Stimulated activated CD4-positive, alpha-beta T cell treated with anti-CD3 and anti-CD28 coated beads, Interleukin-2, amount 100 ng/mL, for 4 hours (primary cell): ENCODE measurements around the gene KCNJ8.
"Not testable (repeated sequence)": the region's sequence is repeated elsewhere in the genome, so short reads cannot be mapped to it uniquely, and the experiment has no call there.

Source experiments
- DNase-seq: peaks from one replicate; pipeline ENCODE4 v3.0.0-alpha.2; 2020; ENCODE audit warnings: low read depth

Gene KCNJ8

DNA sequence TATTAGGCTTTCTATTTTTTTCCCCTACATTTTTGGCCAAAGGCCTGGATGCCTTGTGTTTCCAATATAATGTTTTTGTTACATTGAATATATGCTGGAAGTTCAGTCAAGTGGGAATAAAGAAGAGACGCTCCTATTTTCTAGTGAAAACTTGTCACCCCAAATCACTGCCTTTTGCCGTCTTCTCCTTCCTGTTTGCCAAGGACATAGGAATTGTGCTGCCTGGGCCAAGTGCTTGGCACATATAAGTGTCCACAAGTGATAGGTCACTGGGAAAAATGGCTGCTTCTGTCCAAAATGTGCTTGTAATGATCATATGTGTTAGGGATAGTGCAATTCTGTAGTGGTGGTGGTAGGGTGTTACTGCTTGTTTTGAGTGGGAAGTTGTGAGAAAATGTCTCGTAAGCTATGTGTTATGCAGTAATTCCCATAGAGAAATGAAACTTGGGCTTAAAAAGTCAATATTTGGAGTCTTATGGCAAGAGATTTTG lies 11.6 kb upstream of the KCNJ8 start:
- no peak for DNase-seq

DNA sequence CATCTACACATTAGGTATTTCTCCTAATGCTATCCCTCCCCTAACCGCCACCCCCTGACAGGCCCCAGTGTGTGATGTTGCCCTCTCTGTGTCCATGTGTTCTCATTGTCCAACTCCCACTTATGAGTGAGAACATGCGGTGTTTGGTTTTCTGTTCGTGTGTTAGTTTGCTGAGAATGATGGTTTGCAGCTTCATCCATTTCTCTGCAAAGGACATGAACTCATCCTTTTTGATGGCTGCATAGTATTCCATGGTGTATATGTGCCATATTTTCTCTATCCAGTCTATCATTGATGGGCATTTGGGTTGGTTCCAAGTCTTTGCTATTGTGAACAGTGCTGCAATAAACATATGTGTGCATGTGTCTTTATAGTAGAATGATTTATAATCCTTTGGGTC lies 8.2 kb upstream of the KCNJ8 start:
- not testable (repeated sequence) for DNase-seq

DNA sequence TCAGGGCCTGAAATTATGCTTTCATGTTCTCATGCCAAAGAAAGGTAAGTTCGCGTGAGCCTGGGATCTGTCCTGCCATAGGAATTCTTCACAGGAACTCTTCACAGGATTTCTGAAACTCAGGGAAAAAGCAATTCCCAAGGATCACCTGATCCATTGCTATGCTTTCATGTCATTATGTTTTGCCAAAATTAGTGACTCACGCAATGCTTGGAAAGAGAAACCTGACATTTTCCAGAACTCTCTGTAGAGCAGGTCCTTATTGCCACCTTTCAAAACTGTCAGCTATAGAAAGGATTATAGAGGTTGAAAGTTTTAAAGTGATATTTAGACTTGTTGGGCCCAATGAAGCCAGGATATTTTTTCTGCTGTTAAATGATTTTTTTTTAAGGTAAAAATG lies 6.3 kb upstream of the KCNJ8 start:
- no peak for DNase-seq

DNA sequence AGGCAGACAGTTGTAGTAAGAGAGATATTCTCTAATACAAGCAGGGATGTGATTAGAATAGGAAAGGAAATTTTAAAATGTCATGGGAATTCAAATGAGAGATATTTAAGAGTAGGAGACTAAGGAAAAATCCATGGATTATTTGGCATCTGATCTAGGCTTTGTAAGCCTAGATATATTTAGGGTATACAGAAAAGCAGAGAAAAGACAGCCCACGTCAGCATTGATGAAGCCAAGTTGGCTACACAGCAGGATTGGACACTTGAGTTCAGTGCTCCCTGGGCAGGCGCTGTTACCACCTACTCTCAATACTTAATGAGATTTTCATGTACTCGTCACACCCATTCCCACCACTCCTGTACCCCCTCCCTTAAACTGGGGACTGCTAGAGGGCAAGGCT lies 1.7 kb upstream of the KCNJ8 start:
- no peak for DNase-seq

DNA sequence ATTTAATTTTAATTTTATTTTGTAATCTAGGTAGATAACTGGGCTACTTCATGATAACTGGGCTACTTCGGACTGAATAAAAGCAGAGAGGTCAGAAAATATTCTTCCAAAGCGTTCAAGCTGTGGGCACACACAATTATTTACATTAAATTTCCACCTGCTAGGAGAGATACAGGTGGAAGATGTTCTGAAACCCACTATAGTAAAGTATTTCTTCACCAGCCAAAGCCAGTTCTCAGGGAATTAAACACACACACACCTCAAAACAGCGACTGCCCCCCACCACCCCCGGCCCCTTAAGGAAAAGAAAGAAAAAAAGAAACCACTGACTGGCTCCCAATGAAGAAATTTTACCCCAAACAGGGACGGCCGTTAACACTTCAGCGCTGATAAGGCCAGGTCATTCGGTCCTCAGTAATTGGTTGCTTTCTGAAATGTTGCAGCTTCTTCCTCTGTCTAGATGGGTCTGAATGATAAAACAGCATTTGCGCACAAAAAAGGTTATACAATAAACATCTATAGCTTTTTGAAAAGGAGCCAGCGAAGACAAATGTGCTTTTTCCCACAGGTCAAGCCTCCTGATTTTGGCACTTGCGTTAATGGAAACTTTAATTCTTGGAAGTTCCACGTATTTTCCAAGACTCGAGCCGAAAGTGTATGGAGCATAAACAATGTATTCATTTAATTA lies 771 bp upstream of the KCNJ8 start:
- DNase-seq = no peak

DNA sequence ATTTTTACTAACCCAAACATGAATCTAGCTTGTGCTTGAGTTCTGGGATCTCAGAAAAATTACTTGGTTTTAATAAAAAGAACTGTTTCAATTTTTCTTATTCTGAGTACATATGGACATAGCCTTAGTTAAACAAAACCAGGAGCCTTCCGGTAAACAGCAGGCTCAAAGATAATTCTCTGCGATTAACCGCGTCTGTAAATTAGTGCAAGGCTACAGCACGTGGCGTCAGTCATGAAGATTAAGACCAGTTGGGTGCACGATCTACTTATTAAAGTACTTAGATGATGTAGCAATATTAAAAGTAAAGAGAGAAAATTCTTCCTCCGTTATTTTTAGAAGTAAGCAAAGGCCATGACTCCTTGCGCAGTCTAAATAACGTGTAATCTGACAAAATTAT lies 700 bp downstream of the KCNJ8 start:
- DNase-seq = no peak

DNA sequence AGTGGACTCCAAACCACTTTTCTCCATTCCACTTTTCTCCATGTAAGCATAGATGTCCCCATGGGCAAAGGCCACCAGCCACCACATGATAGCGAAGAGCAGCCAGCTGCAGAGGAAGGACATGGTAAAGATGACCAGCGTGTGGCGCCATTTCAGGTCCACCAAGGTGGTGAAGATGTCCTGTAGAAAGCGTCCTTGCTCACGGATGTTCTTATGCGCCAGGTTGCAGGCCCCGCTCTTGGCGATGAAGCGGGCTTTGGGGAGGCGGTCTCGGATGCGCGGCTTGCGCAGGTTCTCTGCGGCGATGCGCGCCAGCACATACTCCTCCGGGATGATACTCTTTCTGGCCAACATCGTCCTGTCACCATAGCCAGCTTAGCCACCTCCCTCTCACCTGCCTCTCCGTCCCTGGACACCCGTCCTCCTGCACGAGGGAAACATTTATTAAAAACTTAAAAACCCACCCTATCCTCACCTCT lies 1.2 kb downstream of the KCNJ8 start:
- DNase-seq = no peak

DNA sequence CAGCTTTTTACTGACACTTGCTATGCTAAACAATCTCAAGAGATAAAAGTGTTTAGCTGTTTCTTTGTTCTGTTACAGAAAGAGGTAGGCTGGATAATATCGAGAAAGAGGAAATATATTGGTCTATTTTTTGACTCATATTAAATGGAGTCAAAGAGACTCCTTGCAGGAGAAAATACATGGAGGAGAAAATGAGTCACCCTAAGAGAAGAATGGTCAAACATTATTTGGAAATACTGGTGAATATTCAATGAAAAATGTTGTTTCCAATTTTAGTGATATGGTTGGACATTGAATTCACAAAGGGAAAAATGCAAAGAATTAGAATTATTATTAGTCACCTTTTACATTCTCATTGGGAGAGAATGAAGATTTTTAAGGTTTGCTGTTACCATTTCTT lies 3.2 kb downstream of the KCNJ8 start:
- DNase-seq = no peak

DNA sequence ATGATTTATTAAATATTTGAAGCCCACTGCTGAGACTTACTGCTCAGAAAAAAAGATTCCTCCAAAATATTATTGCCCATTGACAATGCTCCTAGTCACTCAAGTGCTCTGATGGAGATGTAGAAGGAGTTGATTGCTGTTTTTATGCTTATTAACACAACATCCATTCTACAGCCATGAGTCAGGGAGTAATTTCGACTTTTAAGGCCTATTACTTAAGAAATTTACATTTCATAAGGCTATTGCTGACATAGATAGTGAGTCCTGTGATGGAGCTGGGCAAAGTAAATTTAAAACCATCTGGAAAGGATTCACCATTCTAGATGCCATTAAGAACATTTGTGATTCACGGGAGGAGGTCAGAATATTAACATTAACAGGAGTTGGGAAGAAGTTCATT lies 5.2 kb downstream of the KCNJ8 start:
- no peak for DNase-seq

DNA sequence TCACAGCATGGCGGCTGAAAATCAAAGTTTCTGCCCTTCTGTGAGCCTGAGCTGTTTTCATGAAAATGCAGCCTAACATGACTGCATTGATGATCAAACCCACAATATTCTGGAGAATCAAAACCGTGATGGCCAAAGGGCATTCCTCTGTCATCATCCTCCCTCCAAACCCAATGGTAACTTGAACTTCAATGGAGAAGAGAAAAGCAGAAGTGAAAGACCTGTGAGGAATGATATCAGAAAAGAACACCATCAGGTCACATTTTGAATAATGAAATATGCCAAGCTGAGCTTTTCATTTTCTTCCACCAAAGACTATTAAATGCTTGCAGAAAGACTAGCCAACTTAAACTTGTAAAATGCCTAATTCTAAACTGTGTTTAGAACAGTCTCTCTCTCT lies 8.1 kb downstream of the KCNJ8 start:
- DNase-seq = no peak

DNA sequence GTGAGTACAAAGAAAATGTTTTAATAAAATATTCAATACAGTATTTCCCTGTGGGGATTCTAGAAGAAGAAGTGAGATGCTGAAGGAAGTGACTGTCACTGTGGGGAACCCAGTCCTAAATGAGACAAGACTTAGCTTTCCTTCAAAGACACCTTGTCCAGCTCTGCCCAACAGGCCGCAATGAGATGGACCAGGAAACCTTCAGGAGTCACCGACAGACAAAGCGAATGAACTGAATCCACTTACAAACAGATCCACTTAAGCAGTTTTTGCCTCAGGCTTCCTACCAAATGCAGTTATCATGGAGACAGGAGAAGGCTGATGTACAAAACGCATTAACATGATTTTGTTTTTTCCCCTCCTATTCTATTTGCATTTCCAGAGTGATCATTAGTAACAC lies 9.6 kb downstream of the KCNJ8 start:
- DNase-seq = no peak

DNA sequence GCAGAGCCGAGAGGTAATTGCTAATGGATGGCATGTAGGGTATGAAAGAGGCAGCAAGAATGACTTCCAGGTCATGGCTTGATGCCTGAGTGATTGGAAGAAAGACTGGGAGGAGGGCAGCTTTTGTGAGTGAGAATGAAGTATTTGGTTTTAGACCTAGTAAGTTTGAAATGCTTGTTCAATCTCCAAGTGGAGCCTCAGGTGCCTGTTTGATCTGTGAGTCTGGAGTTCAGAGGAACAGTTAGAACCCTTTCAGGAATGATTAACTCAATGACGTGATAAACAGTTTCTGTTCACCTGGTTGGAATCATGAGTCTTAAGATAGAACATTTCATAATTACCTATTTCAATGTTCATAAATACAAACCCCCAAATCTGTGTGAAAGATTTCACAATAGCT lies 10.4 kb downstream of the KCNJ8 start:
- DNase-seq = no peak

DNA sequence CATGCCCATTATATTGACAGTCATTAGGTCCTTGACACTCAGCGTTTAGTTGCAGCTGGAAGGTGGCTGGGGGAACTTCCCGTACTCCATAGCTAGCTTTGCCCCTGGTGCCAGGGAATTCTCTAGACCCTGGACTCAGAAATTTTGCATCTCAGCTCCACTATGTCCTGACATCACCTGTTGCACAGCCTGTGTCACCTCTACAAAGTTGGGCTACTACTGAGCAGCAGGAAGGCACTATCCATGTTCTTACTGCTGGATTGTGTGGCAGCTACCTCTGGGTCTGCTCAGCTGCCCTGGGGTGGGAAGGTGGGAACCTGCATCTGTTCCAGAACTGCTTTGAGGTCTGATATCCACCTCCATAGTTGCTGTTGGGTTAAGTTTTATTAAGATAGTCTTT lies 11.0 kb downstream of the KCNJ8 start:
- no peak for DNase-seq

DNA sequence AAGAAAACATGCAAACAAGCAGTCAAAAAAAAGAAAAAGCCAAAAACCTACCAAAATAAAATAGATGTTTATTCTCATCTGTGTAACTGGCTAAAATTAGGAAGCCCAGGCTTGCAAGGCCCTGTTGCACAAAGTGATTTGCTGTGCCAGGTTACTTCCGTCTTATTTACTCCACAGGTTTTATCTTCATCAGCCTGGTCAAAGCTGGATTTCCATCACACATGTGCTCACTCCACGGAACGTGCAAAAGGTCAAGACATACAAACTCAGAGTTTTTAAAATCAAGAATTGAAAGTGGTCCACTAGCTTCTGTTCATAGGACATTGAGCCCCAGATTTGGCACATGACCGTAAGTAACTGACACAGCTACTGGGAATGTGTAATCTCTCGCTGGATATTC lies 14.8 kb downstream of the KCNJ8 start:
- no peak for DNase-seq

DNA sequence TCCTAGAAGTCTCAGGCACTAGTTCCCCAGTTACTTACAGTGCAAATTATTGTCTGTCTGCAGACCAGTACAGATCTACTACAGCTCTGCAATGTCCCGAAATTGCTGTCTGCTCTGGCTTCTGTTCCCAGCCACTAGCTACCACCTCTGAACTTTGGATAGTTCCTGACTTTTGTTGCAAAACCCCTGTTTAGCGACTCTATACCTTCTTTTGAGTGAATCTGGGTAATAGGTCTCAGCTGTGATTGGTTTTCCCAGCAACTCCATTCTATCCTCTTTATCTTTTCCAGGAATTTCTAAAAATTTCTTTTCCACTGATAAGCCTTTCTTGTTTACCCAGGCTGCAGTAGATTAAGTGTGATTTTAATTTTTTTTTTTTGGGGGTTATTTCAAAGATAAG lies 16.8 kb downstream of the KCNJ8 start:
- DNase-seq = no peak

DNA sequence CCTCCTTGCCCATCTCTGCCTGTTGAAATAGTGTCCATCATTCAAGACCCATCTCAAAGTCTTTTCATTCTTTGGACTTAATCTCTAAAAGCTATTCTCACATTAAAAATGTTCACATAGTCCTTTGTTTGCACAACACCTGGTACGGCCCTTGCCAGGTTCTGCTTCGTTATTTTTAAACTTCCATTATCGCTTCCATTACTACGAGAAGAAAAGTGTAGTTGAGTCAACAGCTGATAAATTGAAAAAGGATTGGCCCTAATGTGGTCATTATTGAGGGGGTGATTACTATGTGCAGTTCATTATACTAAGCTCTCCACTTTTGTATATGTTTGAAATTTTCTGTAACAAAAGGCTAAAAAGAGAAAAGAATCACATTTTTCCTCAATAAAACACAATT lies 17.8 kb downstream of the KCNJ8 start:
- DNase-seq = no peak

DNA sequence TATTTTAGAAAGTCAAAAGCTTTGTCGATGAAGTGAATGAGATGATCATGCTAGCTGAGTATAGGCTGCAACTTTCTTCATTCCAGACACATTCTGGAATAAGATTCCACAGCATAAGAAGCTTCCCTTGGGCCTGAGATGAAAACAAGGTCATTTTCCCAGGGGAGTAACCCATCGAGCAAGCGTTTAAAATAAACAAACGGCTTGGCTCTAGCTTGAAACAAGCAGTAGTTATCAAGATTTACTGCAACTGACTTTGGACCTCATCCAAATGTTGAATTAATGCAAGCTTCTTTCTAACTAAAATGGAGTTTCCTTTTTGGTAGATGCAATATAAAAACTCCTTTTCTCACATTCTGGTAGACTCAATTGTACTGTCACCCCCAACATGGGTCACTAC lies 23.0 kb downstream of the KCNJ8 start:
- no peak for DNase-seq

DNA sequence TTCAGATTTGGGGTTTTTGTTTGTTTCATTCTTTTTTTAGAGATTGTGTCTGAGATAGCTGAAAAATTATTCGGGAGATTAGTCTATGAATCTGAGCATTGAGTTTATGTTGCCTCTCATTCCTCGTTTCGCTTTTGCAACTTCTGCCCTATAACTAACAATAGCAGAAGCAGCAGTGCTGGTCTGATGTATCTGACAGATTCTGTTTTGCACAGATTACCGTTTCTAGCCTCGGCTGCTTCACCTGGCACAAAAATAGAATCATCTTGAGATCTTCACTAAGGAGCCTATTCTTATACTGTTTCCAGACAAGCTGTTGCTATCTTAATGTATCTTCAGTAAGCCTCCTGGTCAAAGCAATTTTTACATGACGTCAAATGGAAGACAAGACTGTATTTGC lies 29.2 kb downstream of the KCNJ8 start:
- DNase-seq = no peak

DNA sequence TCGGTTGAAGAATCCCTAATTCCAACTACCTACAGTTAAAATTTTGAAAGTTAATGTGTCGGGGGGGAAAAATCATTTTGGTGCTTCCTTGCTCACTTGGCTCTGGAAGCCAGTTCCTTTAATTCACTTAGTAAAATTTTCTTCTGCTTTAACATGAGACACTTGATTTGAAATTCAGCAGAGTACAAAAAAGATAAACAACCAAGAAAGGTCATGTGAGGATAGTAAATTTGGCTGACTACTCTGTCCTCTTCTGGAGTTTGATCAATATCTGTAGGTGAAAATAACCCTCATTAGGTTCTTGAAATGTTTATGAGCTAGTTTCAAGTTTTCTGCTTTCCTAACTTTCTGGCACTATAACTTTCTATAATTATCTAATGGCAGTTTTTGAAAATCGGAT lies 43.4 kb downstream of the KCNJ8 start:
- DNase-seq = no peak

DNA sequence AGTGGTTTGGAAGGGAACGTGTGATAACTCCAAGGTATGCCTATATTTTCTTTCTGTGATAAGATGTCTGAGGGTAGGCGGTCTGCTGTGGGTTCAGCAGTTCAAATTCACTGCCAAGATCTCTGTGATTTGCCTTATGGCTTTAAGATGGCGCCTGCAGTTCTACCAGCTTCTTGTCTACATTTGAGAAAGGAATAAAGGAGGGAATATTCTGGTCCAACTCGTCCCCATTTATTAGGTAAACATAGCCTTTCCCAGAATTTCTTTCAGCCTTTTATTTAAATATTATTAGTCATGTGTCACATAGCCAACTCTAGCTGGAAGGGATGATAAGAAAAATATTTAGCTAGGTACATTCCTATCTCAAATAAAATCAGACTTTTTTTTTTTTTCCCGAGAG lies 48.8 kb downstream of the KCNJ8 start:
- no peak for DNase-seq

DNA sequence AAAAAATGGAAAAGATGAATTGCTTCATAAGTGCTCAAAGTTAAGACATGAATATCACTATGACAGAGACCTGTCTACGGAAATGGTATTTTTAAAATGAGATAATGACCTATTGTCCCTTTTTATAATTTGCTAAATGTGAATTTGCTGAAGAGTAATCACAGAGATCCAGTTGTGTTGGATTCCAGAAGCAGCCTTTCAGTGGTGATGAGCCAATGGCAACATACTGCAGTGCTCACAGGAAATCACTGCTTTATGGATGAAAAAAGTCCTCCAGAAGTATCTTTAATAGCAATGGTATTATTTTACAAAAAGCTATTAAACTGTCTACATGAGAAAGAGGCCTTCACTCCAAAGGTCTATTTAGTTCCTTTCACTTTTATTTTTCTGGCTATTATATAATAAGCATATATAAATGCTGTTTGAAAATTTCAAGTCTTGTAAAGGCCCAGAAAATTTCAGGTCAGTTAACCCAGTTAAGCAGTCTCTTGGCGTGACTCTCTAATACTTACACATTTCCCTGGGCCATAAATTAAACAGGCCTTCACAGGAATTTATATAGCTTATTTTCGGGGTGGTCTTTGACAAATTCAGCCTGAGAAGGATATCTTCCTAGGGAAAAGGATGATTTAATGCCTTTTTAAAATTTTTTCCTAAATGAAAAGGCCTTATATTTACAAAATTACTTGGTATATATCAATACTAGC lies 55.4 kb downstream of the KCNJ8 start:
- no peak for DNase-seq

DNA sequence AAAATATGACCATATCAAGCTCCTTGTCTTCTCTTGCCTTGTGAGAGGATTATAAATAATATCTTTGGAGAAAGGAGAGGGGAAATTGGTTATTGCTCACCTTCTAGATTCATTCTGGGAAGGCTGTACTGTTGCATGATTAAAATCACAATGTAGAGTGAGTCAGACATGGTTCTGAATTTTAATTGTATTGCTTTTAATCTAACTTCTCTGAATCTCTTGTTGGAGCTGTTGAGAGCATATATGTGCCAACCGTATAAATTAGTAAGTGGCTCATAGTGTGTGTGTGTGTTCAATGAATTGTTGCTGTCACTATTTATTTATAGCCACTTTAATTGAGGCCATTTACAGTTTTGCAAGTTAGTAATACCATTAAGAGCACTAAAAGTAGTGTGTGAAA lies 56.1 kb downstream of the KCNJ8 start:
- no peak for DNase-seq

DNA sequence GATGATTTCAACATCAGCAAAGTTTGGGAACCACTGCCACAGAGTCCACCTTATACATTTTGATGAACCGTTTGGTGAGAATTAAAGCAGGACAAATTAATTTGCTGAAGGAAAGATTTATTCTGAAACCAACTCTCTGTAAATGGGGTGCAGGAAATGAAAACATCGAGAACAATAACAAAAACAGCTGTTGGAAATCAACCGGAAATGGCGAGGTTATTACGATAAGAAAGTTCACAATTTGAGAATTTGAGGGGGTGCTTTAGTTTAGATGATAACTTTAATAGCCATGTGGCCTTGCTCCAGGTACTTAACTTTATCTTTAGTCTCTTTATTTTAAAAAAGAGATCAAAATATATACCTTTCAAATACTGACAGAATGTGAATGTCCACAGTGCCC lies 56.7 kb downstream of the KCNJ8 start:
- DNase-seq = no peak

DNA sequence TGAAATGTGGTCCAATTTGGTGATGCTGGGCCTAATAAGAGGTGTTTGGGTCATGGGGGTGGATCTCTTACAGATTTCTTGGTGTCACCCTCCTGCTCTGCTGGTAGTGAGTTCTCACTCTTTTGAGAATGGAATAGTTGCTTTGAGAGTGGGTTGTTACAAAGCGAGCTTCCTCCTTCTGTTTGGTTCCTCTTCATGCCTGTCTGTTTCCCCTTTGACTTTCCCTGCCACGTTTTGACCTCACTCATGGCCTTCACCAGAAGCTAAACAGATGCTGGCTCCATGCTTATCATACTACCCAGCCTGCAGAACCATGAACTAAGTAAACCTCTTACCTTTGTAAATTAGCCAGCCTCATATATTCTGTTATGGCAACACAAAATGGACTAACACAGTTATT lies 59.1 kb downstream of the KCNJ8 start:
- DNase-seq = no peak
